ENCODE data around the gene KMT2E.

The KMT2E gene

DNA sequence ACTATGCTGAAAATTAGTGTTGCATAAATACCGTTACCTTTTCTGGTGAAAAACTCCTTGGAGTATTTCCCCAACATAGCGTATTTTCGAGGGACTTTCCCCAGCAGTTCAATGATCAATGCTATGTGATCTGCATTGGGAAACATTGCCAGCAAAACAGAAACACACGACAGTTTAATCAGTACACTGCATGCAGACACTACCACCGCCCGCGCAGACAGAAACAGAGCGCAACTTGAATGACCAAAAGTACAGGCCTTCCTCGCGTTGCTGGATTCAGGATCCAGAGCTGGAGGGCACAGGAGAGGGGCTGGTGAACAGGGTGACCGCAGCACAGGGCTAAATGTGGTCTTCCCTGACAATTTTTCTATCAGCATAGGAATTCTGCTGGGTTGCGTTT lies 111.7 kb downstream of the KMT2E start:
- TF ChIP-seq, protein P1, sequence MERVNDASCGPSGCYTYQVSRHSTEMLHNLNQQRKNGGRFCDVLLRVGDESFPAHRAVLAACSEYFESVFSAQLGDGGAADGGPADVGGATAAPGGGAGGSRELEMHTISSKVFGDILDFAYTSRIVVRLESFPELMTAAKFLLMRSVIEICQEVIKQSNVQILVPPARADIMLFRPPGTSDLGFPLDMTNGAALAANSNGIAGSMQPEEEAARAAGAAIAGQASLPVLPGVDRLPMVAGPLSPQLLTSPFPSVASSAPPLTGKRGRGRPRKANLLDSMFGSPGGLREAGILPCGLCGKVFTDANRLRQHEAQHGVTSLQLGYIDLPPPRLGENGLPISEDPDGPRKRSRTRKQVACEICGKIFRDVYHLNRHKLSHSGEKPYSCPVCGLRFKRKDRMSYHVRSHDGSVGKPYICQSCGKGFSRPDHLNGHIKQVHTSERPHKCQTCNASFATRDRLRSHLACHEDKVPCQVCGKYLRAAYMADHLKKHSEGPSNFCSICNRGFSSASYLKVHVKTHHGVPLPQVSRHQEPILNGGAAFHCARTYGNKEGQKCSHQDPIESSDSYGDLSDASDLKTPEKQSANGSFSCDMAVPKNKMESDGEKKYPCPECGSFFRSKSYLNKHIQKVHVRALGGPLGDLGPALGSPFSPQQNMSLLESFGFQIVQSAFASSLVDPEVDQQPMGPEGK (CRISPR knock-in tag; IDR thresholded peaks at IDR 0.05; ENCODE audit: borderline replicate concordance), result no peak
- TF ChIP-seq, protein P2, sequence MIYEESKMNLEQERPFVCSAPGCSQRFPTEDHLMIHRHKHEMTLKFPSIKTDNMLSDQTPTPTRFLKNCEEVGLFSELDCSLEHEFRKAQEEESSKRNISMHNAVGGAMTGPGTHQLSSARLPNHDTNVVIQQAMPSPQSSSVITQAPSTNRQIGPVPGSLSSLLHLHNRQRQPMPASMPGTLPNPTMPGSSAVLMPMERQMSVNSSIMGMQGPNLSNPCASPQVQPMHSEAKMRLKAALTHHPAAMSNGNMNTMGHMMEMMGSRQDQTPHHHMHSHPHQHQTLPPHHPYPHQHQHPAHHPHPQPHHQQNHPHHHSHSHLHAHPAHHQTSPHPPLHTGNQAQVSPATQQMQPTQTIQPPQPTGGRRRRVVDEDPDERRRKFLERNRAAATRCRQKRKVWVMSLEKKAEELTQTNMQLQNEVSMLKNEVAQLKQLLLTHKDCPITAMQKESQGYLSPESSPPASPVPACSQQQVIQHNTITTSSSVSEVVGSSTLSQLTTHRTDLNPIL (CRISPR knock-in tag; IDR thresholded peaks at IDR 0.05; ENCODE audit: low read depth), result no peak
- TF ChIP-seq CSDC2 (CRISPR knock-in tag; IDR thresholded peaks at IDR 0.05) (no peak), ZNF565 (CRISPR knock-in tag; conservative IDR thresholded peaks at IDR 0.05; ENCODE audit: low read depth) (no peak), ZFP3 (CRISPR knock-in tag; IDR thresholded peaks at IDR 0.05) (no peak), TCF4 (CRISPR knock-in tag; IDR thresholded peaks at IDR 0.05; ENCODE audit: borderline replicate concordance) (no peak), ISL1 (CRISPR knock-in tag; IDR thresholded peaks at IDR 0.05) (no peak), GLIS3 (CRISPR knock-in tag; IDR thresholded peaks at IDR 0.05) (no peak), RARB (CRISPR knock-in tag; IDR thresholded peaks at IDR 0.05) (no peak), BACH2 (CRISPR knock-in tag; IDR thresholded peaks at IDR 0.05; ENCODE audit: borderline replicate concordance) (no peak), ZNF70 (CRISPR knock-in tag; IDR thresholded peaks at IDR 0.05) (no peak), ZFP30 (CRISPR knock-in tag; IDR thresholded peaks at IDR 0.05) (no peak), ARNTL (CRISPR knock-in tag; IDR thresholded peaks at IDR 0.05; ENCODE audit: borderline replicate concordance, low read depth) (no peak), TOX (CRISPR knock-in tag; IDR thresholded peaks at IDR 0.05; ENCODE audit: borderline replicate concordance) (no peak)
- TF ChIP-seq, protein P3, sequence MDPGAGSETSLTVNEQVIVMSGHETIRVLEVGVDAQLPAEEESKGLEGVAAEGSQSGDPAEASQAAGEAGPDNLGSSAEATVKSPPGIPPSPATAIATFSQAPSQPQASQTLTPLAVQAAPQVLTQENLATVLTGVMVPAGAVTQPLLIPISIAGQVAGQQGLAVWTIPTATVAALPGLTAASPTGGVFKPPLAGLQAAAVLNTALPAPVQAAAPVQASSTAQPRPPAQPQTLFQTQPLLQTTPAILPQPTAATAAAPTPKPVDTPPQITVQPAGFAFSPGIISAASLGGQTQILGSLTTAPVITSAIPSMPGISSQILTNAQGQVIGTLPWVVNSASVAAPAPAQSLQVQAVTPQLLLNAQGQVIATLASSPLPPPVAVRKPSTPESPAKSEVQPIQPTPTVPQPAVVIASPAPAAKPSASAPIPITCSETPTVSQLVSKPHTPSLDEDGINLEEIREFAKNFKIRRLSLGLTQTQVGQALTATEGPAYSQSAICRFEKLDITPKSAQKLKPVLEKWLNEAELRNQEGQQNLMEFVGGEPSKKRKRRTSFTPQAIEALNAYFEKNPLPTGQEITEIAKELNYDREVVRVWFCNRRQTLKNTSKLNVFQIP (CRISPR knock-in tag; IDR thresholded peaks at IDR 0.05; ENCODE audit: borderline replicate concordance, low read depth), result no peak
- TF ChIP-seq, protein P4, sequence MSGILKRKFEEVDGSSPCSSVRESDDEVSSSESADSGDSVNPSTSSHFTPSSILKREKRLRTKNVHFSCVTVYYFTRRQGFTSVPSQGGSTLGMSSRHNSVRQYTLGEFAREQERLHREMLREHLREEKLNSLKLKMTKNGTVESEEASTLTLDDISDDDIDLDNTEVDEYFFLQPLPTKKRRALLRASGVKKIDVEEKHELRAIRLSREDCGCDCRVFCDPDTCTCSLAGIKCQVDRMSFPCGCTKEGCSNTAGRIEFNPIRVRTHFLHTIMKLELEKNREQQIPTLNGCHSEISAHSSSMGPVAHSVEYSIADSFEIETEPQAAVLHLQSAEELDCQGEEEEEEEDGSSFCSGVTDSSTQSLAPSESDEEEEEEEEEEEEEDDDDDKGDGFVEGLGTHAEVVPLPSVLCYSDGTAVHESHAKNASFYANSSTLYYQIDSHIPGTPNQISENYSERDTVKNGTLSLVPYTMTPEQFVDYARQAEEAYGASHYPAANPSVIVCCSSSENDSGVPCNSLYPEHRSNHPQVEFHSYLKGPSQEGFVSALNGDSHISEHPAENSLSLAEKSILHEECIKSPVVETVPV (CRISPR knock-in tag; IDR thresholded peaks at IDR 0.05), result no peak
- ATAC-seq, result no peak

DNA sequence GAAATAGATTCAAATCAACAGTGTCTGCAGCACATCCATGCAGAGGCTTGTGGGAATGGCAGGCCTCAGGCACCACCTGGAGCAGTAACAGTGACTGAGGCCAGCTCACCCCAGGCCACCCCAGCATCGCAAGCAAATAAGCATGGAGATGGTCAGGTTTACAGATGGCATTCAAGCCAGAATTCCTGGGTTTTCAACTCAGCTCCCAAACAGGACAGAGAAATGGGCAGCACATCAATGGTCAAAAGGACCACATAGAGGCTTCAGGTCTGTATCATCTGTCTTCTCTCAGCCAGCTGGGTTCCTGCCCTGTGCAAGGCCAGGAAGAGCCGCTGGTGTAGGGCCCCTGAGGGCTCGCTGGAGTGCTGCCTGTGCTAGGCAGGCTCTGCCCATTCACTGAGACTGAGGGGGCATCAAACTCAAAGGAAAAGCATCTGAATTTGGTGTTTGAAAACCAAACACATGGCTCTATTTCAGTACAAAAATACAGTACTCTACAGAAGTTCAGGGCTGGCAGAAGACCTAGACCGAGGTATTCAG lies 112.5 kb downstream of the KMT2E start:
- peak; percentile 28; the same call in 2 of the 3 replicates for ATAC-seq

More for the DNA sequence above, 112.5 kb downstream of the KMT2E start:
- TF ChIP-seq TOX (CRISPR knock-in tag; IDR thresholded peaks at IDR 0.05; ENCODE audit: borderline replicate concordance) (no peak), ZC3H10 (CRISPR knock-in tag; IDR thresholded peaks at IDR 0.05) (no peak), GLIS3 (CRISPR knock-in tag; IDR thresholded peaks at IDR 0.05) (no peak), ISL1 (CRISPR knock-in tag; IDR thresholded peaks at IDR 0.05) (no peak), PPARA (CRISPR knock-in tag; IDR thresholded peaks at IDR 0.05; ENCODE audit: borderline replicate concordance) (no peak), ZFP30 (CRISPR knock-in tag; IDR thresholded peaks at IDR 0.05) (no peak), ZNF70 (CRISPR knock-in tag; IDR thresholded peaks at IDR 0.05) (no peak), ARNTL (CRISPR knock-in tag; IDR thresholded peaks at IDR 0.05; ENCODE audit: borderline replicate concordance, low read depth) (no peak), ZFP3 (CRISPR knock-in tag; IDR thresholded peaks at IDR 0.05) (no peak), OSR1 (CRISPR knock-in tag; IDR thresholded peaks at IDR 0.05) (no peak), RARB (CRISPR knock-in tag; IDR thresholded peaks at IDR 0.05) (no peak), TCF4 (CRISPR knock-in tag; IDR thresholded peaks at IDR 0.05; ENCODE audit: borderline replicate concordance) (no peak)
- TF ChIP-seq, protein P5, sequence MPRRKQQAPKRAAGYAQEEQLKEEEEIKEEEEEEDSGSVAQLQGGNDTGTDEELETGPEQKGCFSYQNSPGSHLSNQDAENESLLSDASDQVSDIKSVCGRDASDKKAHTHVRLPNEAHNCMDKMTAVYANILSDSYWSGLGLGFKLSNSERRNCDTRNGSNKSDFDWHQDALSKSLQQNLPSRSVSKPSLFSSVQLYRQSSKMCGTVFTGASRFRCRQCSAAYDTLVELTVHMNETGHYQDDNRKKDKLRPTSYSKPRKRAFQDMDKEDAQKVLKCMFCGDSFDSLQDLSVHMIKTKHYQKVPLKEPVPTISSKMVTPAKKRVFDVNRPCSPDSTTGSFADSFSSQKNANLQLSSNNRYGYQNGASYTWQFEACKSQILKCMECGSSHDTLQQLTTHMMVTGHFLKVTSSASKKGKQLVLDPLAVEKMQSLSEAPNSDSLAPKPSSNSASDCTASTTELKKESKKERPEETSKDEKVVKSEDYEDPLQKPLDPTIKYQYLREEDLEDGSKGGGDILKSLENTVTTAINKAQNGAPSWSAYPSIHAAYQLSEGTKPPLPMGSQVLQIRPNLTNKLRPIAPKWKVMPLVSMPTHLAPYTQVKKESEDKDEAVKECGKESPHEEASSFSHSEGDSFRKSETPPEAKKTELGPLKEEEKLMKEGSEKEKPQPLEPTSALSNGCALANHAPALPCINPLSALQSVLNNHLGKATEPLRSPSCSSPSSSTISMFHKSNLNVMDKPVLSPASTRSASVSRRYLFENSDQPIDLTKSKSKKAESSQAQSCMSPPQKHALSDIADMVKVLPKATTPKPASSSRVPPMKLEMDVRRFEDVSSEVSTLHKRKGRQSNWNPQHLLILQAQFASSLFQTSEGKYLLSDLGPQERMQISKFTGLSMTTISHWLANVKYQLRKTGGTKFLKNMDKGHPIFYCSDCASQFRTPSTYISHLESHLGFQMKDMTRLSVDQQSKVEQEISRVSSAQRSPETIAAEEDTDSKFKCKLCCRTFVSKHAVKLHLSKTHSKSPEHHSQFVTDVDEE (CRISPR knock-in tag; IDR thresholded peaks at IDR 0.05), result no peak
- TF ChIP-seq, protein P1 (CRISPR knock-in tag; IDR thresholded peaks at IDR 0.05; ENCODE audit: borderline replicate concordance), result no peak
- TF ChIP-seq, protein P2 (CRISPR knock-in tag; IDR thresholded peaks at IDR 0.05; ENCODE audit: low read depth), result no peak
- TF ChIP-seq, protein P4 (CRISPR knock-in tag; IDR thresholded peaks at IDR 0.05), result no peak

Measured in SK-N-SH treated with all-trans-retinoic acid at 6 μM for 48 hours (cell line).